Activated naive CD8-positive, alpha-beta T cell treated with anti-CD3 and anti-CD28 coated beads, Interleukin-2, amount 50 U/mL, for 16 hours (primary cell): ENCODE results near the gene DACH1.
"Not testable (repeated sequence)": the region's sequence is repeated elsewhere in the genome, so short reads cannot be mapped to it uniquely, and the experiment has no call there.

ENCODE experiments used
- DNase-seq: peaks from one replicate; pipeline ENCODE4 v3.0.0-alpha.2; 2020; ENCODE audit warnings: low read depth, low spot score

DACH1 gene

DNA sequence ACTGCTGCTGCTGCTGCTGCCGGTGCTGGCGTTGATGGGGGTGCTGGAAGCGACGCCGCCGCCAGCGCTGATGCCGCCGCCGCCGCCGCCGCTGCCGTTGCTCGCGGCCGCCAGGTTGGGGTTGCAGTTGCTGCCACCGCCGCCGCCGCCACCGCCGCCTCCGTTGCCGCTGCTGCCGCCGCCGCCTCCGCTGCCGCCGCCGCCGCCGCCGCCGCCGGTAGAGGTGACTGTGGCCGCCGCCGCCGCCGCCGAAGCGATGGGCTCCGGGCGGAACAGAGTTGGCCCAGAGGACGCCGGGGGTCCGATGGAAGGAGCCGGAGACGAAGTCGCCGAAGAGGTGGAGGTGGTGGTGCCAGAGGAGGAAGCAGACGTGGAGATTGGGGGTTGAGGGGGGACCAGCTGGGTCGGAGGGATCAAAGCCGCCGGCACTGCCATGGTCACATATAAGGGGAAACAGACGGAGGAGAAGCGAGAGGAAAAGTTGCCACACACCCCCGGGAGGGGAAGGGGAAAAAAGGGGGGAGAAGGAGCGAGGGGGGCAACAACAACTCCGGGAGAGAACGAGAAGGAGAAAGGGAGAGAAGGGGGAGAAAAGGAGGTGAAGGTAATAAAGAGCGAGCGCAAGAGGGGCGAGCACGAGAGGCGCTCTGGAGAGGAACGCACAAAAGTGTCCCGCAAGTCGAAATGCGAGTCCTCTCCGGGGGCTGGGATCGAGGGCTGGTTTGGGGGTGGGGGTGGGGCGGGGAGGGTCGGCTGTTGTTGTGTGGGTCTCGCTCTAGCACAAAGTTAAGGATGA lies 471 bp downstream of the DACH1 start:
- no peak for DNase-seq

- no peak for DNase-seq
Measured at GRCh38 chr13:71865874-71866334, 1.1 kb downstream of the DACH1 start.

DNA sequence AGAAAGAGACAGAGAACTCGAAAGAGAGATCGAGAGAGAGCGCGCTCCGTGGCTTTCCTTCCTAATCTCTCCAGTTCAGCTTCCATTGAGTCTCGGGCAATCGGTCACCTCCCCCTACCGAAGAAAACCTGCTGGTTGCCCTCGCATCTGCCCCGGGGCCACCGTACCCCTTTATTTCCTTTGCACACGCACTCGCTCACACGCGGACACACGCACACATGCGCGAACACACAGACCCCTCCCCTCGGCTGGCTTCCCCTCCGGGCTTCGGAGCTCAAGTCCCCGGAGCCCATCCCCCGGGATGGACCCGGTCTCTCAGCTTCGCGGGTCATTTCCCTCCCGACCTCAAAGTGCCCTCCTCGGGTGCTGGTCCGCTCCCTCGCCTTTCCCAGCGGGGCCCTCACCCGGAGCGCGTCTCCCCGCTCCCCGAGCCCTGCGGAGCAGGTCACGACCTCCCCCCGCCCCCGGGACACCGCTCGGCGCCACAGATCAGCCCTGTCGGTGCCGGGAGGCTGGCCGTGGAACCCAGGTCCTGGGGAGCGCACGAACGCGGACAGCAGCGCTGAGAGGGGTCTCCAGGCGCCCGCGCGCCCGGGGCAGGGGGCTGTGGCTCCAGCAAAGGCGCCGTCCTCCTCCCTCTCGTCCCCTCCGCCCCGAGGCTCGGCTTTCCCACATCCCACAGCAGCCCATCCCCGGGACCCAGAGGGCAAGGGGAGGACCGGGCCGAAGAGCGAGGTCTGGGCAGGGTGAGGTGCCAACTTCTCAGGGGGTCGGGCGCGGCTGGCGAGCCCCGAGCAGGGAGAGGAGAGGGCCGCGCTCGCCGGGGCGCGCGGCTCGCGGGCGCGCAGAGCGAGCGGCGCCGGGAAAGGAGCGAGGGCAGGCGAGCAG lies 1.8 kb downstream of the DACH1 start:
- DNase-seq, result no peak

DNA sequence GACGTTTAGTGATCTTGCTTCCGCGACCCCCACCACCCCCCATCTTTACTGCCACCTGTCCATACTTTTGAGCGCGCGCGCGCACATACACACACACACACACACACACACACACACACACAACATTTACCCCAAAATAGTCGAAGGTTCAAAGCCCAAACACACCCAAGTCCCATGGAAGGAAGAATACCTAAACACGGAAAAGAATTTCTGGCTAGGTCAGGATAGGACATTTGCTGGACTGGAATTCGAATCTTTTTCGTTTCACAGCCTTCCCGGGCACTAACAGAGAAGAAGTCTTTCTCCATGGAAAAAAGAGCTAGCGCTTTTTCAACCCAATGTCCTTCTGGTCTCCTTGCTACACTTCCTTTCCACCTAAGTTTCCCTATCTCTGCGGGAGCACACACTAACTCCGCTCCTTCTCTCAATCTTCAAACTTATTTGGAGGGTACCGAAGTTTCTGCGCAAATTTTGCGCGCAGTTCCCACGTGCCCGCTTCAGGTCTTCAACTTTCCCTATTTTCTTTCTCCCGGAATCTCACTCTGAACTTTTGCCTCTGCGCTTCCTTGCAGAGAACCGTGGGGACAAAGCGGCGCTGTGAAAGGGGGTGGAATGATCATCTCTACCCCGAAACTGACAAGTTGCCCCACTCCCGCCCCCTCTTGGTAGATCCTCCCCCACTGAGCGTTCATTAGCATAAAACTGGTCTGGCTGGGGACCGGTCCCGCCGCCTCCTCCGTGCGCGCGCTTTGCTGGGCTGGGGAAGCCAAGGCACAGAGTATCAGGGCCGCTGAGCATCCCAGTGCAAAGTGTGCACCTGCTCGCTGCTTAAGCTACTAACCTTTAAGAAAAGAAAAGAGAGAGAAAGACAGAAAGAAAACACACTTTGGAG lies 2.7 kb downstream of the DACH1 start:
- DNase-seq, result no peak

GRCh38 chr13:71863254-71863865 lies 3.6 kb downstream of the DACH1 start:
- no peak for DNase-seq

- no peak for DNase-seq
Measured at GRCh38 chr13:71862459-71862943, 4.5 kb downstream of the DACH1 start.

DNA sequence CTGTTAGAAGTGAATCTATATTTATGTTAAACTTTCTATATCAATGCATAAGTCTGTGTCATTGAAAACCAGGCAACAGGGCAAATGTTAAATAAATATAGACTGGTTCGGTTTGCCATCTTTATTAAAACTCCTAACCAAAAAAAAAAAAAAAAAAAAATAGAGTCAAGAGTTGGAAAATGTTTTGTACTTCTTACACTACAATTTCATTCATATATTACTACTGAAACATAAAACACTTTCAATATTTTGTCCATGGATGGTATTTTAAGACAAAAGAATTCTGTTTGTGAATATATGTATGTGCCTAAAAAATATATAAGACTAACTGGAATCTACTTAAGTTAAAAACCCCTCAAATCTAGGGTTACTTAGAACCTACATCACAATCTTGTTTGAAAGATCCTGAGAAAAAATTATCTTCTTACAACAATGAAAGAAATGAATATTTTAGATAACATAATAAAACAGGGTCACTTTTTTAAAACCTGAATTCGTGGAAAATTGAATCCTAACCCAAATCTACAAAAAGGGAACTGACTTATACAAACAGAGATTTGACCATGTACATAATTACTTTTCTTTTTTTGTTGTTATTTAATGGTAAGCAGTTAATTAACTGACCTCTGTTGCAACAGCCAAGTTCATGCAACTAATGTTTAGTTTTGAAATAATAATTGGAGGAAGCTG lies 5.1 kb downstream of the DACH1 start:
- DNase-seq, result no peak

DNA sequence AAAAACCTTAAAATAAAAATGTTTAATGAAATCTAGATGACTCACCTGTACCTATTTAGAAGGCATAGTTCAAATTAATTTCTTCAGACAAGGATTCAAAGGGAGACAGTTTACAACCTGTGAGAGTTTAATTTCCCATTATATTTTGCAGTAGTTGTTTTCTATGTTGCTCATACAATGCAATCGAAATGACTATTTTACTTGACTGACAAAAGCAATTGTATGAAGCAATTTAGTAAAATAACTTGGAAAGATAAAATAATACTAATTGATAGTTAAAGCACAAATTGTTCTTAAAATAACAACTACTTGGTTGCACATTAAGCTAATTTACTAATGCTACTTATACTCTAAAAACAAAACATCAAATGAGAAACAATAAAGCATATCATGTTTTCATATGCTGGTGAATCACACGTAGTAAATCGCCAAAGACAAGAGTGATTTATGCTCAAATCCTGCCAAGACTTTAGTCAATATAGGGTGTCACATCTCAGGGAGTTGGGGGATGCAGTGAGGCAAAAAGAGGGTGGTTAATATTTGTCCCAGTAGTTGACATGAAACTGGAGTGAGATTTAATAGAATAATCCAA lies 6.4 kb downstream of the DACH1 start:
- no peak for DNase-seq

GRCh38 chr13:71858647-71859046 lies 8.4 kb downstream of the DACH1 start:
- no peak for DNase-seq

- no peak for DNase-seq
Measured at GRCh38 chr13:71856548-71857043, 10.4 kb downstream of the DACH1 start.

DNA sequence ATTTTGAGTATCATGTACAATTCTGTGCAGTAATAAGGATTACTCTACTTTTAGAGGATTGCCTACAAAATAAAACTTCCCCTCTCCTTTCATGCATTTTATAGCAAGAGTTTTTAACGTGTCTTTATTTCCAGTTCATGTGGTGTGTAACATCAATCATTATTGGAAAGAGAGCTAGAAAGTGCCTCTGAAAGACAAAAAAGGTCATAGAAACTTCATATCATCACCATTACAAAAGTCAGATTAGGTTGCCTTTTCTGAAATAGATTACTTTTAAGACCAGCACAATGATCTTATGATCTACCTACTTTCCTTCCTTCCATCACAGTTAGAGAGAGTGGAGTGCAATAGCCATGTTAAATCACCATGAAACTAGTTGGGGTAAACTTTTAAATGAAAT lies 12.6 kb downstream of the DACH1 start:
- no peak for DNase-seq

DNA sequence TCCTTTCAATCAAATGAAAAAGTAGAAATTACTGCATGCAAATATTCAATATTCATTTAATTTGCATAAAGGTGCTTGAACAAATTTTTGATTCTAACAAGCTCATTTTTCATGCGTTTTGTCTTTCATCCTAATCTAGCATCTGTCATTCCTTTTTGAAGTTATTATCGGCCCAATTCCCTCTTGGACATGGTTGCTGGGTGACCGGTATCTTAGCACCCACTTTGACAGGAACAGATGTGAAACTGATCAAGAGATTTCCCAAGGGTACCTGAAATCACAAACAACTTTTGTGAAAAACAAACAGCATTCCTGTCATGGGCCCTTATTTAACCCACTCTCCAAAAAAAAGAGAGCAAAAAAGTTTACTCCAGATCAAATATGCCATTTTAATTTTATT lies 13.3 kb downstream of the DACH1 start:
- no peak for DNase-seq

DNA sequence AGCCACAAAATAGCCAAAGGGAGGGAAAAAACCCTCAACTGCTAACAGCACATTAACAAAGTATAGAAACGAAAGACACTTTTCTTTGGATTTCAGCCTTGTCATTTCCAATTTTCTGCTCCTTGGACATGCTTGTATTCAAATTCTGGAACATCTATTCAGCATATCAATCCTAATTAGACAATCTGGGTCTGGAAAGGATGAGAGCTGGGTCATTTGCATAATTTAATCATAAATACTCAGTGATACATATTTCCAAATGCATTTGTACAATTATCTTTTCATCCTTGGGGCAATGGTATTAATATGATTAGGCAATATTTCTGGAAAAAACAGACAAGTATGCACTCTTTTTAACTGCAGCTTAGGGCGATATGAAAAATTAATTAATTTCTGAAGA lies 14.3 kb downstream of the DACH1 start:
- DNase-seq, result no peak

GRCh38 chr13:71851498-71852409 lies 15.2 kb downstream of the DACH1 start:
- DNase-seq, result no peak

DNA sequence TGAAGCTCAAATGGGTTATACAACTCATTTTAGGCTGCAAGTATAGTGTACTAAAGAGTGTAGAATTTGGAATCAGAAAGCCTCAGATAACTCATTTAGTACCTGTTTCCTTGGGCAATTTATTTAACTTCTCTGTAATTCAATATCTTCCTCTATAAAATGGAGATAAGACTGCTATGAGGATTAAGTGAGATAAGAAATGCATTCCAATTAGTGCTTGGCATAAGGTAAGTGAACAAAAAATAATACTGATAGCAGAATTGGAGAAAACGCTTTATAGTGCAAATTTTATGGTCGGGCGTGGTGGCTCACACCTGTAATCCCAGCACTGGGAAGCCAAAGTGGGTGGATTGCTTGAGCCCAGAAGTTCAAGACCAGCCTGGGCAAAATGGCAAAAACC lies 25.0 kb downstream of the DACH1 start:
- no peak for DNase-seq

- no peak for DNase-seq
Measured at GRCh38 chr13:71838842-71839241, 28.2 kb downstream of the DACH1 start.

GRCh38 chr13:71837582-71837981 lies 29.4 kb downstream of the DACH1 start:
- not testable (repeated sequence) for DNase-seq

DNA sequence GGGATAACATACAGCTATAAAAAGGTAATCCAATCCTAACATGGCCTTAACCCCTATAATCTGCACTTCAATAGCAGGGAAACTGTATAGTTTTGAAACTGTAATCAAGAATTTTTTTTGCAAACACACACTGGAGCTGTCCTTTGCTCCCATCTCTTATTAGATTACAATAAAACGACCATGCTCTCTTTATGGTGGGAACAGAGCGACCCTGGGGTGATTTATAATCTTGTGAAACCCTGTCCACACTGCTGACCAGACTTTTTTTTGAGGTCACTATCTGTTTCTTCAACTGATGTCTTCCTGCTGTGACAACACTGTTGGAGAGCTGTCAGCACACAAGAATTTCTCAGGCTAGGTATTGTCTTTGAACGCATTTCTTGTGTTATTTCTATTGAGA lies 35.3 kb downstream of the DACH1 start:
- DNase-seq, result no peak

DNA sequence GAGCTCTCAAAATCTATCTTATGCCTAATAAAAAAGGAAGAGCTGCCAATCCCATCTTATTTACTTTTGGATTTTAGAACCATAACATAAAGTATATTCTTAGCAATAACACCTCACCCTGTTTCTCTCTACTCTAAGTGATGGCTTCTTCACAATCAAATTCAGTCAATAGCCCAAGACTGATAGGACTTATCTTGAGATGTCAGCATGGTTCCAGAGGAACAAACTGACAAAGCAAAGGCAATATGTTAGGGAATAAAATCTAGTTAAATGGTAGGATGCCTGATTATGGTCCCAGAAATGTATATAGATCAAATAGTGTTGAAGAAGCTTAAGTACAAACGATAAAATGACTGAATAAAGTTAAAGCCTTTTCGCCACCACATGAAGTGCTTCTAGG lies 36.3 kb downstream of the DACH1 start:
- DNase-seq, result no peak
